Measurements from ENCODE around the gene IDI2. TPM values are rescaled to one million over a fixed set of nuclear protein-coding genes. Genes with fewer than 3 reads are reported as not detected.
"Not testable (repeated sequence)": the region's sequence is repeated elsewhere in the genome, so short reads cannot be mapped to it uniquely, and the experiment has no call there.

The IDI2 gene
- total RNA-seq, 1 donor: not detected

GRCh38 chr10:1054684-1055083, 29.0 kb upstream of the IDI2 start:
- H3K4me3 ChIP-seq (ENCODE audit: low read length): no peak overlapping the region

DNA sequence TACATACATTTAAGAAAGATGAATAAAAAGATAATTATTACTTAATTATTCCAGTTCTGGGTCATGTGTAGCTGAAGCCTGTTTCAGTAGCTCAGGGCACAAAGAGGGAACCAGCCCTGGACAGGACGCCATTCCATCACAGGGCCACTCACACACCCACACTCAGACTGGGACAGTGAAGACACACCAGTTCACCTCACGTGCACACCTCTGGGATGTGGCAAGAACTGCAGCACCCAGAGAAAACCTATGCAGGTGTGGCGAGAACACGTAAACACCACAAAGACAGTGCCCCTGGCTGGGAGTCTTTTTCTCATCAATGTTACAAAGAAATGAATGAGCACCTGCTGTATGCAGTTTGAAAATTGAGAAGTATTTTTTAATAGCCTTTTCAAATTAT, 24.9 kb upstream of the IDI2 start:
- Histone ChIP-seq H3K9me3 (ENCODE audit: low read depth, low read length) (no peaks in the 10 kb centered on the region), H3K4me3 (ENCODE audit: low read length) (no peak overlapping the region), H3K4me1 (ENCODE audit: insufficient read depth, low read length) (peaks cover 58% of the 10 kb centered on the region), H3K27me3 (ENCODE audit: insufficient read depth, low read length) (no peaks in the 10 kb centered on the region)

More at GRCh38 chr10:1054684-1055083, 29.0 kb upstream of the IDI2 start:
- H3K27me3 ChIP-seq (ENCODE audit: insufficient read depth, low read length): no peaks in the 10 kb centered on the region
- peaks cover 54% of the 10 kb centered on the region for H3K4me1 ChIP-seq (ENCODE audit: insufficient read depth, low read length)
- no peaks in the 10 kb centered on the region for H3K9me3 ChIP-seq (ENCODE audit: low read depth, low read length)

- H3K4me1 ChIP-seq (ENCODE audit: insufficient read depth, low read length): peaks cover 60% of the 10 kb centered on the region
- peak overlapping the region; percentile 76 for H3K4me3 ChIP-seq (ENCODE audit: low read length)
- H3K27me3 ChIP-seq (ENCODE audit: insufficient read depth, low read length): no peaks in the 10 kb centered on the region
Observed at GRCh38 chr10:1050145-1050544, 24.5 kb upstream of the IDI2 start.

GRCh38 chr10:1049425-1049958, 23.8 kb upstream of the IDI2 start:
- peak overlapping the region; percentile 76 for H3K4me3 ChIP-seq (ENCODE audit: low read length)
- no peaks in the 10 kb centered on the region for H3K27me3 ChIP-seq (ENCODE audit: insufficient read depth, low read length)
- peaks cover 60% of the 10 kb centered on the region for H3K4me1 ChIP-seq (ENCODE audit: insufficient read depth, low read length)
- no peaks in the 10 kb centered on the region for H3K9me3 ChIP-seq (ENCODE audit: low read depth, low read length)

More at GRCh38 chr10:1050145-1050544, 24.5 kb upstream of the IDI2 start:
- no peaks in the 10 kb centered on the region for H3K9me3 ChIP-seq (ENCODE audit: low read depth, low read length)

- Histone ChIP-seq H3K27me3 (ENCODE audit: insufficient read depth, low read length) (no peaks in the 10 kb centered on the region), H3K4me1 (ENCODE audit: insufficient read depth, low read length) (peaks cover 65% of the 10 kb centered on the region), H3K4me3 (ENCODE audit: low read length) (peak within 1 kb of the TSS; percentile 76), H3K9me3 (ENCODE audit: low read depth, low read length) (no peaks in the 10 kb centered on the region)
Observed at GRCh38 chr10:1048732-1049424, 23.2 kb upstream of the IDI2 start, which contains the start of gene IDI1. TSS of gene IDI1 (minus strand) at chr10:1049119. CDS start at chr10:1049003, 116 bp downstream.

- no peaks in the 10 kb centered on the region for H3K9me3 ChIP-seq (ENCODE audit: low read depth, low read length)
Observed at GRCh38 chr10:1048349-1048731, 22.7 kb upstream of the IDI2 start.

GRCh38 chr10:1047937-1048336, 22.3 kb upstream of the IDI2 start:
- peak overlapping the region; percentile 76 for H3K4me3 ChIP-seq (ENCODE audit: low read length)
- H3K27me3 ChIP-seq (ENCODE audit: insufficient read depth, low read length): no peaks in the 10 kb centered on the region
- H3K4me1 ChIP-seq (ENCODE audit: insufficient read depth, low read length): peaks cover 65% of the 10 kb centered on the region
- H3K9me3 ChIP-seq (ENCODE audit: low read depth, low read length): no peaks in the 10 kb centered on the region

More at GRCh38 chr10:1048349-1048731, 22.7 kb upstream of the IDI2 start:
- Histone ChIP-seq H3K27me3 (ENCODE audit: insufficient read depth, low read length) (no peaks in the 10 kb centered on the region), H3K4me1 (ENCODE audit: insufficient read depth, low read length) (peaks cover 64% of the 10 kb centered on the region), H3K4me3 (ENCODE audit: low read length) (peak overlapping the region; percentile 76)

GRCh38 chr10:1045415-1045814, 19.8 kb upstream of the IDI2 start:
- Histone ChIP-seq H3K4me1 (ENCODE audit: insufficient read depth, low read length) (peaks cover 53% of the 10 kb centered on the region), H3K4me3 (ENCODE audit: low read length) (no peak overlapping the region), H3K27me3 (ENCODE audit: insufficient read depth, low read length) (no peaks in the 10 kb centered on the region), H3K9me3 (ENCODE audit: low read depth, low read length) (no peaks in the 10 kb centered on the region)

GRCh38 chr10:1044964-1045363, 19.3 kb upstream of the IDI2 start:
- Histone ChIP-seq H3K9me3 (ENCODE audit: low read depth, low read length) (no peaks in the 10 kb centered on the region), H3K4me1 (ENCODE audit: insufficient read depth, low read length) (peaks cover 48% of the 10 kb centered on the region), H3K27me3 (ENCODE audit: insufficient read depth, low read length) (no peaks in the 10 kb centered on the region), H3K4me3 (ENCODE audit: low read length) (no peak overlapping the region)

DNA sequence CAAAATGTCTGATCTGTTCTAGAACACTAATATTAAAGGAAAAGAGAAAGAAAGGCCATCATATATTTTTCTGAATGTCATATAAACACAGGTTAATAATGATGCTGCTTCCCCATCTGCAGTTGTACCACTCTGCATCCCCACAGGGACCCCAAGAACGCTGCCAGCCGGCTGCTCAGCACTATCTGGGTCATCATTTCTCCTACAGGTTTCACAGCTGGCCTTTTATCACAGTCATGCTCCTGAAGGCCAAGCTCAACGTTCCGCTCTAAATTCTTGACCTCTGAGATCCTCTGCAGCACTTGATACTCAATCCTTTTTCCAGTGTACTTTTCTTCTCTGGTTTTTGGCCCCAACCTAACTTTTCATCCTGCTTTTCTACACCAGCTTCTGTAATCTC, 18.5 kb upstream of the IDI2 start:
- Histone ChIP-seq H3K4me1 (ENCODE audit: insufficient read depth, low read length) (peaks cover 45% of the 10 kb centered on the region), H3K9me3 (ENCODE audit: low read depth, low read length) (no peaks in the 10 kb centered on the region), H3K4me3 (ENCODE audit: low read length) (peak overlapping the region; percentile 30), H3K27me3 (ENCODE audit: insufficient read depth, low read length) (no peaks in the 10 kb centered on the region)

DNA sequence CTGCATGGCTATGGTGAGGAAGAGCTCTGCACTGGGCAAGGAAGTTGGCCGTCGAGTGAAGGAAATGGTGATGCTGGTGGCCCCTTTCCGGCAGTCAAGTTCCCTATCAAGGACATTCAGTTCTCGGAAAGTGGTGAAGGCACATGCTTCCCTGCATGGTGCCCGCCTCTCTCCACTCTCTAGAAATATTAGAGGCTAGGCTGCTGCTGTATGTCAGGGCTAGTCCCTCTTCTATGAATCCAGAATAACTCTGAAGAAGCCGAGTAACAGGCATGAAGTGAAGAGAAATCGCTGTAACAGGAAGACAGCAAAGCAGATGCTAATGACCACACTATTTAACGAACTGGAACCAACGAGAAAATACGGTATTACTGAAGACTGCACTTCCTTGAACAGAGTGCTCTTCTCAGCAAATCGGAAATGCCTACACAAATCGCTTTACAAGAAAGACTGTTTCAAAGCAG, 17.9 kb upstream of the IDI2 start:
- H3K4me1 ChIP-seq (ENCODE audit: insufficient read depth, low read length): peaks cover 45% of the 10 kb centered on the region
- H3K4me3 ChIP-seq (ENCODE audit: low read length): peak overlapping the region; percentile 30
- no peaks in the 10 kb centered on the region for H3K27me3 ChIP-seq (ENCODE audit: insufficient read depth, low read length)
- H3K9me3 ChIP-seq (ENCODE audit: low read depth, low read length): no peaks in the 10 kb centered on the region

DNA sequence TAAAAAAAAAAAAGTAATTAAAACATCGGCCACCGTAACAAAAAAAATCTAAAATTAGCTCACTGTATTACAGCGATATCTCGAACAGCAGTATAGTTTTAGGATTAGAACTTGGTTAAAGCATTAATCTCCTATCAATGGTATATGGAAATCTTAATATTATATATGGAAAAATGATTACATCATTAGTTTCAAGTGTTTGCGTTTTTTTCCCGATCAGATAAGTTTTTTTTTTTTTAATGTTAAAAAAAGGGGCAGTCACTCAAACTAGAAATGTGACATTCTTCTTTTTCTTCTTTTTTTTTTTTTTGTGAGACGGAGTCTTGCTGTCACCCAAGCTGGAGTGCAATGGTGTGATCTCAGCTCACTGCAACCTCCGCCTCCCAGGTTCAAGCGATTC, 15.9 kb upstream of the IDI2 start:
- Histone ChIP-seq H3K4me1 (ENCODE audit: insufficient read depth, low read length) (peaks cover 35% of the 10 kb centered on the region), H3K27me3 (ENCODE audit: insufficient read depth, low read length) (no peaks in the 10 kb centered on the region), H3K9me3 (ENCODE audit: low read depth, low read length) (no peaks in the 10 kb centered on the region)

GRCh38 chr10:1040133-1040532, 14.5 kb upstream of the IDI2 start:
- Histone ChIP-seq H3K4me1 (ENCODE audit: insufficient read depth, low read length) (peaks cover 23% of the 10 kb centered on the region), H3K4me3 (ENCODE audit: low read length) (no peak overlapping the region), H3K9me3 (ENCODE audit: low read depth, low read length) (no peaks in the 10 kb centered on the region), H3K27me3 (ENCODE audit: insufficient read depth, low read length) (no peaks in the 10 kb centered on the region)

More for the DNA sequence above, 15.9 kb upstream of the IDI2 start:
- H3K4me3 ChIP-seq (ENCODE audit: low read length): no peak overlapping the region

DNA sequence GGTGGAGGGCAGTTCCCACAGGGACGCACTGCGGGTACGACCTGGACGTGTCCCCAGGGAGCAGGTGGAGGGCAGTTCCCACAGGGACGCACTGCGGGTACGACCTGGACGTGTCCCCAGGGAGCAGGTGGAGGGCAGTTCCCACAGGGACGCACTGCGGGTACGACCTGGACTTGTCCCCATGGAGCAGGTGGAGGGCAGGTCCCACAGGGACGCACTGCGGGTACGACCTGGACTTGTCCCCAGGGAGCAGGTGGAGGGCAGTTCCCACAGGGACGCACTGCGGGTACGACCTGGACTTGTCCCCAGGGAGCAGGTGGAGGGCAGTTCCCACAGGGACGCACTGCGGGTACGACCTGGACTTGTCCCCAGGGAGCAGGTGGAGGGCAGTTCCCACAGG, 13.1 kb upstream of the IDI2 start:
- not testable (repeated sequence) for H3K9me3 ChIP-seq (ENCODE audit: low read depth, low read length); H3K27me3 ChIP-seq (ENCODE audit: insufficient read depth, low read length); H3K4me3 ChIP-seq (ENCODE audit: low read length); H3K4me1 ChIP-seq (ENCODE audit: insufficient read depth, low read length)

DNA sequence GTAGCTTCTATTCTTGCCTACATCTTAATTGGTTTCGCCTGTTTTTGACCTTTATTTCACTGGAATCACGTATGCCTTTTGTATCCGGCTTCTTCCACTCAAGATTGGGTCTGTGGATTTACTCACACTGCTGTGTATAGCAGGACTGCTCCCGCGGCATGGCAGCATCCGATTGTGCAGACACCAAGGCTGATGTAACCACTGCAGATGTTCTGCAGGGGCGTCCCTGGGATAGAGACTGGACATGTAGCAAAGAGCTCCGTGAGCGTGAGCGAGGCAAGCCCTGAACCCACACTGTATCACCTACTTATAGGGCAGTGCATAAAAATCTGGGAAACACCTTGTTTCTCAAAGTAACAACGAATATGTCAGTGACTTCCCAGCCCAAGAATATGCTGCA, 11.4 kb upstream of the IDI2 start:
- H3K9me3 ChIP-seq (ENCODE audit: low read depth, low read length): no peaks in the 10 kb centered on the region
- no peak overlapping the region for H3K4me3 ChIP-seq (ENCODE audit: low read length)
- H3K27me3 ChIP-seq (ENCODE audit: insufficient read depth, low read length): no peaks in the 10 kb centered on the region
- no peaks in the 10 kb centered on the region for H3K4me1 ChIP-seq (ENCODE audit: insufficient read depth, low read length)

GRCh38 chr10:1036341-1036791, 10.7 kb upstream of the IDI2 start:
- Histone ChIP-seq H3K27me3 (ENCODE audit: insufficient read depth, low read length) (no peaks in the 10 kb centered on the region), H3K4me3 (ENCODE audit: low read length) (no peak overlapping the region)

More at GRCh38 chr10:1036341-1036791, 10.7 kb upstream of the IDI2 start:
- no peaks in the 10 kb centered on the region for H3K4me1 ChIP-seq (ENCODE audit: insufficient read depth, low read length)
- no peaks in the 10 kb centered on the region for H3K9me3 ChIP-seq (ENCODE audit: low read depth, low read length)

Measured in mononuclear cell (primary cell).